ENCODE data around the gene STPG2. TPM values are rescaled to one million over a fixed set of nuclear protein-coding genes. Genes with fewer than 3 reads are reported as not detected.

Gene STPG2
- total and polyA plus RNA-seq, 2 of the 8 experiments (the other 6 are each of a cell fraction or from before 2014, with no cell fraction given): 0.03 TPM; not detected in 1

- TF ChIP-seq BRCA1 (IDR thresholded peaks at IDR 0.05; ENCODE audit: low read depth, low read length) (no peak), POLR2AphosphoS5 (IDR thresholded peaks at IDR 0.05; ENCODE audit: low read depth, low read length) (no peak)
These were observed 422.3 kb downstream of the STPG2 start (continued) for GRCh38 chr4:97720869-97721432.

Measured in H1 (cell line).